ENCODE measurements around the gene C2orf49. TPM values are rescaled to one million over a fixed set of nuclear protein-coding genes. Genes with fewer than 3 reads are reported as not detected.

The C2orf49 gene
- total and polyA plus RNA-seq, 2 of the 8 experiments (the other 6 are each of a cell fraction or from before 2014, with no cell fraction given): 5.6 to 19.9 TPM

DNA sequence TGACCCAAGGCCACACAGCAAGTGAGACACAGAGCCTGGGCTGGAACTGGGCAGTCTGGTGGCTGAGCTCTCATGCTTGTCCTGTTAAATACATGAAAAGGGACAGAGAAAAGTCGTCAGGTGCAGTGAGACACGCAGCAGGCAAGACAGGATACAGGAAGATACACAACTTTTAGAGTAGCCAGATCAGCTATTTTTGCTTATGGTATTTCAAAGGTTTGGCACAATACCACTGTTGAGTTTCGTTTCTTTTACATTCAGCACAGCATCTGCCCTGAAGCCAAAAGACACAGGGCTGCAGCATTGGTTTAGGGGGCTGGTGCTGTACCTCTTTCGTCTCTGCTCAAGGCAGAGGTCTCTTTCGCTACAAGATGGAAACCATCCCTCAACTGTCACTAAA lies 47.5 kb downstream of the C2orf49 start:
- Histone ChIP-seq H2BK5ac (ENCODE audit: low read depth, low read length) (no peak overlapping the region), H4K8ac (ENCODE audit: extremely low read depth, insufficient read depth, low read length) (no peak overlapping the region), H3K23ac (ENCODE audit: insufficient read length) (no peak overlapping the region), H3K79me2 (ENCODE audit: control insufficient read depth in 1 of 2, insufficient read depth in 2 of 2, low read length in 2 of 2) (peaks cover 0 to 11% of the 10 kb centered on the region in 2 experiments; a peak in 2 of 4 replicates), H3K36me3 (ENCODE audit: control insufficient read depth in 2 of 4, insufficient read depth in 4 of 4, low read length in 3 of 4) (peaks cover 14 to 30% (median 25%) of the 10 kb centered on the region in 4 experiments), H4K20me1 (replicated peaks in 1 of 2; ENCODE audit: control insufficient read depth in 1 of 2, insufficient read depth in 2 of 2, low read length in 2 of 2) (no peaks in the 10 kb centered on the region), H3K9ac (replicated peaks in 1 of 4; ENCODE audit: extremely low read depth in 1 of 4, low read depth in 3 of 4, low read length in 3 of 4) (no peak overlapping the region), H3K23me2 (ENCODE audit: low read depth, low read length) (no peaks in the 10 kb centered on the region), H2BK120ac (replicated peaks; ENCODE audit: low read depth, low read length) (no peak overlapping the region), H2AFZ (ENCODE audit: low read length) (no peak overlapping the region), H4K91ac (replicated peaks; ENCODE audit: insufficient read length, low read length) (no peak overlapping the region), H3K56ac (replicated peaks; ENCODE audit: insufficient read length, low read depth, low read length) (no peak overlapping the region), H2BK12ac (ENCODE audit: low read depth, low read length) (no peak overlapping the region), H3K4ac (replicated peaks; ENCODE audit: insufficient read length, low read depth, low read length) (no peak overlapping the region), H3K18ac (ENCODE audit: extremely low read depth, low read length) (no peak overlapping the region), H3K27me3 (replicated peaks in 1 of 4; ENCODE audit: control insufficient read depth in 3 of 4, extremely low read depth in 1 of 4, insufficient read depth in 3 of 4, low read length in 3 of 4) (no peaks in the 10 kb centered on the region), H3K4me2 (ENCODE audit: insufficient read depth in 1 of 2, low read depth in 2 of 2, low read length in 2 of 2) (no peak overlapping the region), H2AK5ac (ENCODE audit: low read depth, low read length) (no peak overlapping the region), H2BK15ac (ENCODE audit: low read length) (no peak overlapping the region), H2BK20ac (ENCODE audit: low read length) (no peak overlapping the region), H4K5ac (ENCODE audit: insufficient read length, low read depth, low read length) (no peak overlapping the region), H3K14ac (ENCODE audit: insufficient read length) (no peak overlapping the region), H3K79me1 (ENCODE audit: low read depth, low read length) (no peaks in the 10 kb centered on the region), H3K4me3 (ENCODE audit: extremely low read depth in 1 of 4, insufficient read depth in 2 of 4, low read depth in 3 of 4, low read length in 4 of 4) (no peak overlapping the region), H3K9me3 (ENCODE audit: insufficient read depth in 2 of 2, low read depth in 1 of 2, low read length in 1 of 2) (no peaks in the 10 kb centered on the region), H3K27ac (ENCODE audit: low read depth, low read length) (no peak overlapping the region), H3K4me1 (replicated peaks in 1 of 4; ENCODE audit: control insufficient read depth in 3 of 4, insufficient read depth in 4 of 4, low read length in 3 of 4) (no peaks in the 10 kb centered on the region)
- TF ChIP-seq, protein P1, sequence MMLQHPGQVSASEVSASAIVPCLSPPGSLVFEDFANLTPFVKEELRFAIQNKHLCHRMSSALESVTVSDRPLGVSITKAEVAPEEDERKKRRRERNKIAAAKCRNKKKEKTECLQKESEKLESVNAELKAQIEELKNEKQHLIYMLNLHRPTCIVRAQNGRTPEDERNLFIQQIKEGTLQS (IDR thresholded peaks at IDR 0.05; ENCODE audit: insufficient read depth, low read depth, low read length): no peak
- TF ChIP-seq GABPA (IDR thresholded peaks at IDR 0.05; ENCODE audit: borderline replicate concordance, insufficient read depth, low read length): no peak
- no peak for TF ChIP-seq CEBPB (IDR thresholded peaks at IDR 0.05; ENCODE audit: low read depth, low read length)
- TF ChIP-seq, protein P2, sequence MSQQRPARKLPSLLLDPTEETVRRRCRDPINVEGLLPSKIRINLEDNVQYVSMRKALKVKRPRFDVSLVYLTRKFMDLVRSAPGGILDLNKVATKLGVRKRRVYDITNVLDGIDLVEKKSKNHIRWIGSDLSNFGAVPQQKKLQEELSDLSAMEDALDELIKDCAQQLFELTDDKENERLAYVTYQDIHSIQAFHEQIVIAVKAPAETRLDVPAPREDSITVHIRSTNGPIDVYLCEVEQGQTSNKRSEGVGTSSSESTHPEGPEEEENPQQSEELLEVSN (IDR thresholded peaks at IDR 0.05): no peak
- TF ChIP-seq SP1 (IDR thresholded peaks at IDR 0.05; ENCODE audit: low read depth, low read length): no peak
- FAIRE-seq (no peak), DNase-seq (ENCODE audit: low read depth in 1 of 2, low spot score in 2 of 2) (no peak)
- ChIA-PET POLR2A (ENCODE audit: partially characterized antibody) (interaction anchor here (1.0 to 1.2 kb wide), 3 partner anchors 9 to 14 kb away, joined by 3 to 4 read pairs (median 4); partner anchors contain the start of gene FHL2), CTCF (ENCODE audit: partially characterized antibody) (interaction anchor here (0.8 to 2.4 kb wide), 3 partner anchors 8 to 136 kb away, joined by 3 to 8 read pairs (median 5); no protein-coding TSS in a partner anchor)
- 85% methylated on average over 5 of the region's 5 CpGs; no CpG with 5 or more reads in 1 of the 2 experiments for WGBS, 2 experiments (ENCODE audit: extremely low coverage in 1 of 2, insufficient coverage in 1 of 2, insufficient read length in 1 of 2, insufficient replicate concordance in 2 of 2, low coverage in 1 of 2, low lambda C conversion rate in 2 of 2, missing lambda C conversion rate in 1 of 2)

Measured in H1 (cell line).